ENCODE measurements around the gene DCLRE1A. TPM values are rescaled to one million over a fixed set of nuclear protein-coding genes. Genes with fewer than 3 reads are reported as not detected.
"Not testable (repeated sequence)": the region's sequence is repeated elsewhere in the genome, so short reads cannot be mapped to it uniquely, and the experiment has no call there.

DCLRE1A gene
- total RNA-seq, 4 donors from 2014 or later = 3.6 to 4.9 (median 4.5) TPM

- Histone ChIP-seq H3K4me1 (no peaks in the 10 kb centered on the region), H3K9me3 (peaks cover 0 to 4% (median 0%) of the 10 kb centered on the region in 4 donors), H3K4me3 (no peak overlapping the region), H3K27me3 (no peaks in the 10 kb centered on the region), H3K36me3 (no peaks in the 10 kb centered on the region), H3K27ac (no peak overlapping the region)
- DNase-seq (ENCODE audit: low spot score in 2 of 2) = no peak
- TF ChIP-seq CTCF (IDR thresholded peaks at IDR 0.05) = no peak
- TF ChIP-seq POLR2A (IDR thresholded peaks at IDR 0.05) = no peak
- TF ChIP-seq EP300 (IDR thresholded peaks at IDR 0.05) = no peak
- WGBS, 2 donors = 61 to 76% methylated on average over 2 of the region's 2 CpGs
Measured at GRCh38 chr10:113825791-113826190, 28.1 kb downstream of the DCLRE1A start.

- Histone ChIP-seq H3K27ac (no peak overlapping the region), H3K36me3 (no peaks in the 10 kb centered on the region), H3K4me1 (no peaks in the 10 kb centered on the region), H3K4me3 (no peak overlapping the region), H3K9me3 (peaks cover 0 to 4% (median 0%) of the 10 kb centered on the region in 4 donors), H3K27me3 (no peaks in the 10 kb centered on the region)
- no peak for DNase-seq (ENCODE audit: low spot score in 2 of 2)
- WGBS, 2 donors = 45 to 50% methylated on average over 4 of the region's 4 CpGs
- TF ChIP-seq CTCF (IDR thresholded peaks at IDR 0.05) = no peak
- no peak for TF ChIP-seq POLR2A (IDR thresholded peaks at IDR 0.05)
- no peak for TF ChIP-seq EP300 (IDR thresholded peaks at IDR 0.05)
Measured at GRCh38 chr10:113823389-113823788, 30.5 kb downstream of the DCLRE1A start.

GRCh38 chr10:113822174-113822573 lies 31.7 kb downstream of the DCLRE1A start:
- Histone ChIP-seq H3K36me3 (no peaks in the 10 kb centered on the region), H3K4me3 (no peak overlapping the region), H3K9me3 (peaks cover 0 to 4% (median 0%) of the 10 kb centered on the region in 4 donors), H3K27ac (no peak overlapping the region), H3K4me1 (no peaks in the 10 kb centered on the region), H3K27me3 (no peaks in the 10 kb centered on the region)
- TF ChIP-seq CTCF (IDR thresholded peaks at IDR 0.05) (no peak), POLR2A (IDR thresholded peaks at IDR 0.05) (no peak), EP300 (IDR thresholded peaks at IDR 0.05) (no peak)
- WGBS, 2 donors = 94 to 98% methylated on average over 7 of the region's 7 CpGs
- no peak for DNase-seq (ENCODE audit: low spot score in 2 of 2)

GRCh38 chr10:113821306-113821705 lies 32.6 kb downstream of the DCLRE1A start:
- not testable (repeated sequence) for H3K27ac ChIP-seq; H3K4me3 ChIP-seq; H3K27me3 ChIP-seq; H3K9me3 ChIP-seq; H3K36me3 ChIP-seq; H3K4me1 ChIP-seq; DNase-seq (ENCODE audit: low spot score in 2 of 2)
- 71 to 80% methylated on average over 3 of the region's 3 CpGs for WGBS, 2 donors

GRCh38 chr10:113820507-113820906 lies 33.4 kb downstream of the DCLRE1A start:
- no peak overlapping the region for H3K4me3 ChIP-seq
- WGBS, 2 donors = 63 to 64% methylated on average over 8 of the region's 8 CpGs
- no peak for DNase-seq (ENCODE audit: low spot score in 2 of 2)
- no peaks in the 10 kb centered on the region for H3K27me3 ChIP-seq
- no peak overlapping the region for H3K27ac ChIP-seq
- no peaks in the 10 kb centered on the region for H3K36me3 ChIP-seq
- H3K9me3 ChIP-seq = peaks cover 0 to 2% (median 0%) of the 10 kb centered on the region in 4 donors
- TF ChIP-seq EP300 (IDR thresholded peaks at IDR 0.05) = no peak
- TF ChIP-seq CTCF (IDR thresholded peaks at IDR 0.05) = no peak
- no peak for TF ChIP-seq POLR2A (IDR thresholded peaks at IDR 0.05)
- H3K4me1 ChIP-seq = no peaks in the 10 kb centered on the region

- H3K27ac ChIP-seq = no peak overlapping the region
- no peaks in the 10 kb centered on the region for H3K9me3 ChIP-seq
- no peaks in the 10 kb centered on the region for H3K4me1 ChIP-seq
- no peaks in the 10 kb centered on the region for H3K27me3 ChIP-seq
- H3K36me3 ChIP-seq = no peaks in the 10 kb centered on the region
- WGBS, 2 donors = 90 to 96% methylated on average over 4 of the region's 4 CpGs
- no peak for DNase-seq (ENCODE audit: low spot score in 2 of 2)
- H3K4me3 ChIP-seq = no peak overlapping the region
- TF ChIP-seq CTCF (IDR thresholded peaks at IDR 0.05) = no peak
- no peak for TF ChIP-seq EP300 (IDR thresholded peaks at IDR 0.05)
- no peak for TF ChIP-seq POLR2A (IDR thresholded peaks at IDR 0.05)
Measured at GRCh38 chr10:113819989-113820388, 33.9 kb downstream of the DCLRE1A start.

GRCh38 chr10:113814700-113815099 lies 39.2 kb downstream of the DCLRE1A start:
- H3K4me3 ChIP-seq; H3K27ac ChIP-seq; DNase-seq (ENCODE audit: low spot score in 2 of 2); H3K27me3 ChIP-seq; H3K36me3 ChIP-seq; H3K4me1 ChIP-seq; H3K9me3 ChIP-seq: not testable (repeated sequence)
- 88 to 93% methylated on average over 1 of the region's 1 CpG for WGBS, 2 donors

All from tibial nerve (tissue), 4 donors.